ENCODE measurements around the gene FOXJ2.
"Not testable (repeated sequence)": the region's sequence is repeated elsewhere in the genome, so short reads cannot be mapped to it uniquely, and the experiment has no call there.

Gene FOXJ2
- long read RNA-seq, donor 1, full-length matches to known transcripts = 2 of 7 reads
- long read RNA-seq, donor 1, partial matches to known transcripts = 5 of 7 reads
- long read RNA-seq, donor 1, other reads (novel, unspliced or antisense) = 0 of 7 reads
- long read RNA-seq, donor 2, full-length matches to known transcripts = 1 of 6 reads
- long read RNA-seq, donor 2, partial matches to known transcripts = 5 of 6 reads
- long read RNA-seq, donor 2, other reads (novel, unspliced or antisense) = 0 of 6 reads
- long read RNA-seq, donor 3, partial matches to known transcripts = 23 of 24 reads
- long read RNA-seq, donor 3, other reads (novel, unspliced or antisense) = 0 of 24 reads
- long read RNA-seq, donor 4, partial matches to known transcripts = 47 of 47 reads
- long read RNA-seq, donor 4, other reads (novel, unspliced or antisense) = 0 of 47 reads
- long read RNA-seq, donor 5, full-length matches to known transcripts = 1 of 34 reads
- long read RNA-seq, donor 5, partial matches to known transcripts = 33 of 34 reads
- long read RNA-seq, donor 5, other reads (novel, unspliced or antisense) = 0 of 34 reads
- long read RNA-seq, donor 6, partial matches to known transcripts = 27 of 27 reads
- long read RNA-seq, donor 6, other reads (novel, unspliced or antisense) = 0 of 27 reads
- long read RNA-seq, donor 7, full-length matches to known transcripts = 4 of 21 reads
- long read RNA-seq, donor 7, partial matches to known transcripts = 17 of 21 reads
- long read RNA-seq, donor 7, other reads (novel, unspliced or antisense) = 0 of 21 reads
- long read RNA-seq, donor 8, partial matches to known transcripts = 18 of 18 reads
- long read RNA-seq, donor 8, other reads (novel, unspliced or antisense) = 0 of 18 reads

- DNase-seq = peak; percentile 94
Measured at GRCh38 chr12:8032242-8033152, at the start of gene FOXJ2. TSS of gene FOXJ2 (plus strand) at chr12:8032716. CDS start at chr12:8039833, 7,117 bp downstream.

DNA sequence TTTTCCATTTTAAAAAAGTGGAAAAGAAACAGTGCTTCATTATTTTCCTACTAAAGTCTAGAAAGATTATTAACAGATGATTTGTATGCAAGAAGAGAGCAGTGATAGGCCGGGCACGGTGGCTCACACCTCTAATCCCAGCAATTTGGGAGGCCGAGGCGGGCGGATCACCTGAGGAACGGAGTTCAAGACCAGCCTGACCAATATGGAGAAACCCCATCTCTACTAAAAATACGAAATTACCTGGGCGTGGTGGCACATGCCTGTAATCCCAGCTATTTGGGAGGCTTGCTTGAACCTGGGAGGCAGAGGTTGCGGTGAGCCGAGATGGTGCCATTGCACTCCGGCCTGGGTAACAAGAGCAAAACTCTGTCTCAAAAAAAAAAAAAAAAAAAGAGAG lies 49.5 kb upstream of the FOXJ2 start:
- DNase-seq = not testable (repeated sequence)

- DNase-seq = not testable (repeated sequence)
Measured at GRCh38 chr12:7983460-7983859, 49.1 kb upstream of the FOXJ2 start.

- DNase-seq = no peak
Measured at GRCh38 chr12:7984900-7985299, 47.6 kb upstream of the FOXJ2 start.

GRCh38 chr12:7985802-7986418 lies 46.6 kb upstream of the FOXJ2 start:
- no peak for DNase-seq

GRCh38 chr12:7989827-7990491 lies 42.6 kb upstream of the FOXJ2 start:
- DNase-seq = no peak

- DNase-seq = no peak
Measured at GRCh38 chr12:7991535-7991934, 41.0 kb upstream of the FOXJ2 start.

GRCh38 chr12:7994731-7995205 lies 37.7 kb upstream of the FOXJ2 start:
- DNase-seq = no peak

- peak; percentile 59 for DNase-seq
Measured at GRCh38 chr12:7995266-7995963, 37.1 kb upstream of the FOXJ2 start.

- DNase-seq = not testable (repeated sequence)
Measured at GRCh38 chr12:8000827-8001226, 31.7 kb upstream of the FOXJ2 start.

GRCh38 chr12:8001496-8001895 lies 31.0 kb upstream of the FOXJ2 start:
- not testable (repeated sequence) for DNase-seq

- DNase-seq = not testable (repeated sequence)
Measured at GRCh38 chr12:8004897-8005296, 27.6 kb upstream of the FOXJ2 start.

- DNase-seq = no peak
Measured at GRCh38 chr12:8011331-8011730, 21.2 kb upstream of the FOXJ2 start.

DNA sequence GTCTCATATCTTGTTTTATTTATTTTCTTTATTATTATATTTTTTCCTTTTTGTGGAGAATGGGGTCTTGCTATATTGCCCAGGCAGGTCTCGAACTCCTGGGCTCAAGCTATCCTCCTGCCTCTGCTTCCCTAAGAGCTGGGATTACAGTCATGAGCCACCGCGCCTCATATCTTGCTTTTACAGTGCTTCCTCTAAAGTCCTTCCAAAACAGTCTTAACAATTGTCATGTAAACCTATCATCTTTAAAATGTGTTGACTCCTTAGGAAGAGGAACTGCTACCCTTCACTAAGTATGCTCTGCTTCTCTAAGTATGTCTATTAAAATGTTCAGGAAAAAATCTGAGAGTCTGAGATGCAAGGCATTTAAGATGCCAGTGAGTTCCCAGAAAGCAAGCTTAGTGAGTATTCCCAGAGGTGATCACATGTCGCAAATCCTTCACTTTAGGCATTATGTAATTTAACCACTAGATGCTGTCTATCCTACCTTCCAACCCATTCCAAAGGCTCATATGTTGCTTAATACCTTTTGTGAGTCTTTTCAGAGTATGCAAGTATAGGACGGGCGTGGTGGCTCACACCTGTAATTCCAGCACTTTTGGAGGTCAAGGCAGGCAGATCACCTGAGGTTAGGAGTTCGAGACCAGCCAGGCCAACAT lies 19.7 kb upstream of the FOXJ2 start:
- no peak for DNase-seq

DNA sequence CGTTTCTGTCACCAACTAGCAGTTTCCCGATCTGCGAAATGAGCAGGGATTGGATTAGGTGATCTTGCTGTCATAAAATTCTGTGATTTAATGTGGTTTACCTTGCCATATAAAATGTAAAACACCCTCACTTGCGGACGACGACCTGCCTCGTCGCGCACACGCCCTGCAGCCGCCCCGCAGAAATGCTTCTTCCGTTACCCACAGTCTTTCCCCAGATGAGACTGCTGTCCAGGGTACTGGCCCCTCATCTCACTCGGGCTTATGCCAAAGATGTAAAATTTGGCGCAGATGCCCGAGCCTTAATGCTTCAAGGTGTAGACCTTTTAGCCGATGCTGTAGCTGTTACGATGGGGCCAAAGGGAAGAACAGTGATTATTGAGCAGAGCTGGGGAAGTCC lies 17.7 kb upstream of the FOXJ2 start:
- no peak for DNase-seq

DNA sequence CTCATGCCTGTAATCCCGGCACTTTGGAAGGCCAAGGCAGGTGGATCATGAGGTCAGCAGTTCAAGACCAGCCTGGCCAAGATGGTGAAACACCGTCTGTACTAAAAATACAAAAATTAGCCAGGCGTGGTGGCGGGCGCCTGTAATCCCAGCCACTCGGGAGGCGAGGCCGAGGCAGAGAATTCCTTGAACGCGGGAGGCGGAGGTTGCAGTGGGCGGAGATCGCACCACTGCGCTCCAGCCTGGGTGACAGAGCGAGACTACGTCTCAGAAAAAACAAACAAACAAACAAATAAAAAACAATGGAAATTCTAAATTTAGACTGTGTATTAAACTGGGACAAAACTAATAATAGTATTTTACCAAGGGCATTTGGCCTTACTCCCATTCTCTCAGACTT lies 14.3 kb upstream of the FOXJ2 start:
- DNase-seq = not testable (repeated sequence)

GRCh38 chr12:8018666-8019581 lies 13.6 kb upstream of the FOXJ2 start:
- peak; percentile 66 for DNase-seq

GRCh38 chr12:8026291-8026900 lies 6.1 kb upstream of the FOXJ2 start:
- peak; percentile 88 for DNase-seq
